Measurements from ENCODE around the gene SPATA13. TPM values are rescaled to one million over a fixed set of nuclear protein-coding genes. Genes with fewer than 3 reads are reported as not detected.
"Not testable (repeated sequence)": the region's sequence is repeated elsewhere in the genome, so short reads cannot be mapped to it uniquely, and the experiment has no call there.

SPATA13 gene
- total RNA-seq, 3 donors from 2014 or later = 6.6 to 84.7 (median 58.7) TPM

DNA sequence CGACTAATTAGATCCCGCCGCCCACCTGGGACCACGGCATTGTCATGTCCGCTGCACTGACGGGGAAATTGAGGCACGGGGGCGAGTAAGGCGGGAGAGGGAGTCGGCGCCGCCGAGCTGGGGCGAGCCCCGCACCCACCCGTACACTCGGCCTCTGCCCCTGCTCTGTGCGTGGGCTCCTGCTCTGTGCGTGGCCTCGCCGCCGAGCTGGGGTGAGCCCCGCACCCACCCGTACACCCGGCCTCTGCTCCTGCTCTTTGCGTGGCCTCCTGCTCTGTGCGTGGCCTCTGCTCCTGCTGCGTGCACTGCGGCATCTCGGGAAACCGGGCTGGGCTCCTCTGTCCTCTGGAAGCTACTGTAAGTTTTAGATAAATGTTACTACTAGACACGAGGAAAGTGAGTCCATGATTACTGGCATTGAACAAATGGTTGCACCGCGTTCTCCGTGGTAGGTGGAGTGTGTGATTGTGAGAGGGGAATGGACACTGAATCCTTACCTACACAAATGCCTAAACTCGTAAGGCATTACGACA is 148.0 kb downstream of the SPATA13 start:
- no peak overlapping the region for H3K27ac ChIP-seq
- no peaks in the 10 kb centered on the region for H3K36me3 ChIP-seq
- H3K4me1 ChIP-seq = no peaks in the 10 kb centered on the region
- H3K4me3 ChIP-seq = no peak overlapping the region
- no peaks in the 10 kb centered on the region for H3K9me3 ChIP-seq
- DNase-seq (ENCODE audit: low spot score in 2 of 2) = no peak
- no peak for TF ChIP-seq POLR2A (IDR thresholded peaks at IDR 0.05)
- no peak for TF ChIP-seq POLR2AphosphoS5 (IDR thresholded peaks at IDR 0.05)
- TF ChIP-seq, protein P1, sequence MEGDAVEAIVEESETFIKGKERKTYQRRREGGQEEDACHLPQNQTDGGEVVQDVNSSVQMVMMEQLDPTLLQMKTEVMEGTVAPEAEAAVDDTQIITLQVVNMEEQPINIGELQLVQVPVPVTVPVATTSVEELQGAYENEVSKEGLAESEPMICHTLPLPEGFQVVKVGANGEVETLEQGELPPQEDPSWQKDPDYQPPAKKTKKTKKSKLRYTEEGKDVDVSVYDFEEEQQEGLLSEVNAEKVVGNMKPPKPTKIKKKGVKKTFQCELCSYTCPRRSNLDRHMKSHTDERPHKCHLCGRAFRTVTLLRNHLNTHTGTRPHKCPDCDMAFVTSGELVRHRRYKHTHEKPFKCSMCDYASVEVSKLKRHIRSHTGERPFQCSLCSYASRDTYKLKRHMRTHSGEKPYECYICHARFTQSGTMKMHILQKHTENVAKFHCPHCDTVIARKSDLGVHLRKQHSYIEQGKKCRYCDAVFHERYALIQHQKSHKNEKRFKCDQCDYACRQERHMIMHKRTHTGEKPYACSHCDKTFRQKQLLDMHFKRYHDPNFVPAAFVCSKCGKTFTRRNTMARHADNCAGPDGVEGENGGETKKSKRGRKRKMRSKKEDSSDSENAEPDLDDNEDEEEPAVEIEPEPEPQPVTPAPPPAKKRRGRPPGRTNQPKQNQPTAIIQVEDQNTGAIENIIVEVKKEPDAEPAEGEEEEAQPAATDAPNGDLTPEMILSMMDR (IDR thresholded peaks at IDR 0.05) = no peak
- no peaks in the 10 kb centered on the region for H3K27me3 ChIP-seq
- intact Hi-C loops (cut with DNase I; ENCODE audit: low total_unique reads) = no loop called here

DNA sequence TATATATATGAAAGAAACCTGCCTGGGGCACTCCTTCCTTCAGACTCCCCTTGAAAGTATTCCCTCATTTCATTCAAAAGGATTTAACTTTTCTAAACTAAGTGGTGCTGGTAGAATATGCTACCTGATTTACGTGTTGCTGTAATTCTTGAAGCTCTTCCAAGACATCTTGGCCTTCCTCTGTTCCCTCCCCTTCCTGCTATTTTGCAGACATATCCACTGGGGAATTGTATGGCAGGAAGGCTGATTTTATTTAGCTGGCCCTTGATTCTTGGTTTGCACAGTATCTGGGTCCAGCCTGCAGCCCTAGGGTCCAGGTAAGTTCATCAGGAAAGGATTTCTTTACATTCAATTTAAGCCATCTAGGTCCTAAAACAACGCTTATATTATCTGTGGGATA is 148.8 kb downstream of the SPATA13 start, which contains the start of gene C1QTNF9:
Gene C1QTNF9 (plus strand): TSS at position 281 of the 400 bp plus-strand sequence. CDS start 6,424 bp downstream, outside the sequence.
- H3K4me3 ChIP-seq; H3K27ac ChIP-seq; H3K36me3 ChIP-seq; DNase-seq (ENCODE audit: low spot score in 2 of 2); intact Hi-C loops (cut with DNase I; ENCODE audit: low total_unique reads); H3K27me3 ChIP-seq; H3K9me3 ChIP-seq; H3K4me1 ChIP-seq: not testable (repeated sequence)

DNA sequence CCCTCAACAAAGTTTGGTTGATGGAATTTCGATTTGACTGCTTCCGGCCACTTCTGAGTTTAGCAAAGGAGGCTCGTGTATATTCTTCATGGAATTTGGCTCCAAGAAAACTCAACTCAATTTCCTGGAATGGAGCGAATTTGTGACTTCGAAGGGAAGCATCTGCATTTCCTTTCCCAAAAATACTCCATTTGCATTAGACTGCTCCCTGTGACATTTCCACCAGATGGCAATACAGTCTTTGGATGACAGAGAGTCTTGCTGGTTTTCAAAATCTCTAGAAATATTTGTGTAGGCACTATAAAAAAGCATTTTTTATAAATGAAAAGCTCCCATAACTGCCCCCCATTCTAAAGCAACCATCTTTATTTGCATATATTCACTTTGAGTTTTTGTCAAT is 152.9 kb downstream of the SPATA13 start:
- intact Hi-C loops (cut with DNase I; ENCODE audit: low total_unique reads) = no loop called here

DNA sequence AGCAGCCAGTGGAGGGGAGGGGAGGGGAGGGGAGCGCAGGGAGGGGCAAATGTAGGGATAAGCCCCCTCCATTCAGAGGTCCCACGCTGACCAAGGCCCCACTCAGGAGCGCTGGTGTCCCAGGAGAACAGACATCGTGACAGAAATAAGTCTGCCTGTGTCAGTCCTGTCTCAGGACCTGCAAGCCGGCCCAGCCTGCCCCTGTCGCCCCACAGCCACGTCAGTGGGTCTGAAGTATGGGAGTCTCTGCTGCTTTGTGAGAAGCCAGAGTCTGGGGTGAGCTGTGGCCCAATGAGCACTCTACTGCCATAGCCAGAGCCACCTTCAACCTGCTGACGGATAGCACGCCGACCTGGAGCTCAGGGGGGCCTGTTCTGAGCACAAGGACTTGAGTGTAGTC is 157.3 kb downstream of the SPATA13 start:
- intact Hi-C loops (cut with DNase I; ENCODE audit: low total_unique reads); H3K27ac ChIP-seq; H3K36me3 ChIP-seq: not testable (repeated sequence)

More for the DNA sequence above, 152.9 kb downstream of the SPATA13 start:
- Histone ChIP-seq H3K27me3 (no peaks in the 10 kb centered on the region), H3K36me3 (no peaks in the 10 kb centered on the region), H3K9me3 (no peaks in the 10 kb centered on the region), H3K27ac (no peak overlapping the region), H3K4me3 (no peak overlapping the region), H3K4me1 (no peaks in the 10 kb centered on the region)
- TF ChIP-seq POLR2AphosphoS5 (IDR thresholded peaks at IDR 0.05) (no peak), POLR2A (IDR thresholded peaks at IDR 0.05) (no peak)
- TF ChIP-seq, protein P1 (IDR thresholded peaks at IDR 0.05) = no peak
- DNase-seq (ENCODE audit: low spot score in 2 of 2) = no peak

DNA sequence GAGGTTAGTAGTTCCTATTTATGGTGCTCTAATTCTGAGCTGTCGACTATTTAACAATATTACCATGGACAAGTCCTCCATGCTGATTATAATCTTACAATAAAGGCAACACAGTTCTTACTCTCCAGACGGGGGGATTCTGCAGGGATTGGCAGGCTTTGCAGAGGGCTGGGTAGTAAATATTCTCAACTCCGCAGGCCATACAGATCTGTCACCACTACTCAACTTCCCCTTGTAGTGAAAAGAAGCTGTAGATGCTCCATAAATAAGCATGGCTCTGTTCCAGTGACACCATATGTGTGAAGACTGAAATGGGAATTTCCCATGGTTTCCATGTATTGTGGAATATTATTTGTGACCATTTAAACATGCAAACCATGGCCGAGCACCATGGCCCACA is 158.4 kb downstream of the SPATA13 start:
- H3K9me3 ChIP-seq; H3K4me1 ChIP-seq; intact Hi-C loops (cut with DNase I; ENCODE audit: low total_unique reads); H3K4me3 ChIP-seq; H3K36me3 ChIP-seq; H3K27me3 ChIP-seq; H3K27ac ChIP-seq; DNase-seq (ENCODE audit: low spot score in 2 of 2): not testable (repeated sequence)

More for the DNA sequence above, 157.3 kb downstream of the SPATA13 start:
- not testable (repeated sequence) for DNase-seq (ENCODE audit: low spot score in 2 of 2); H3K4me1 ChIP-seq; H3K9me3 ChIP-seq; H3K27me3 ChIP-seq; H3K4me3 ChIP-seq

DNA sequence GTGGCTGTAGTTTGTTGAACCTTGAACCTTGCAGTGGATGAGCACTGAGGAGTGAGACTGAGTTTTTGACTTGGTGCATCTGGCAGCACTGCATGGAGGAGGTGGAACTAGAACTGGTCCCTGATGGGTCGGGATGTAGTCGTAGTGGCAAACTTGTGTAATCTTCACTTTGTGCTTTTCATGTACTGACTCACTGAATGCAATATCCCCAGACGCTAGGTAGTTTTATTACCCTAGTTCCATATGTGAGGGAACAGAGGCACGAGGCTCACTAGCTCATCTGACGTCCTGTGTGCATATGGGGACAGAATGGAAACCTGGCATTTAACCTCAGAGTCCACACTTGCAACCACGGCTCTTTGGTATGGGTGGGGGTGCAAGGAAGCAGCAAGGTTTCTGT is 159.1 kb downstream of the SPATA13 start:
- intact Hi-C loops (cut with DNase I; ENCODE audit: low total_unique reads); H3K27me3 ChIP-seq; H3K36me3 ChIP-seq; H3K4me3 ChIP-seq; DNase-seq (ENCODE audit: low spot score in 2 of 2); H3K27ac ChIP-seq; H3K4me1 ChIP-seq; H3K9me3 ChIP-seq: not testable (repeated sequence)

DNA sequence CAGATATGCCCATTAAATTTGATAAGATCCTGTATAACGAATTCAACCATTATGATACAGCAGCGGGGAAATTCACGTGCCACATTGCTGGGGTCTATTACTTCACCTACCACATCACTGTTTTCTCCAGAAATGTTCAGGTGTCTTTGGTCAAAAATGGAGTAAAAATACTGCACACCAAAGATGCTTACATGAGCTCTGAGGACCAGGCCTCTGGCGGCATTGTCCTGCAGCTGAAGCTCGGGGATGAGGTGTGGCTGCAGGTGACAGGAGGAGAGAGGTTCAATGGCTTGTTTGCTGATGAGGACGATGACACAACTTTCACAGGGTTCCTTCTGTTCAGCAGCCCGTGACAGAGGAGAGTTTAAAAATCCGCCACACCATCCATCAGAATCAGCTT is 160.9 kb downstream of the SPATA13 start:
- intact Hi-C loops (cut with DNase I; ENCODE audit: low total_unique reads); H3K4me3 ChIP-seq: not testable (repeated sequence)

DNA sequence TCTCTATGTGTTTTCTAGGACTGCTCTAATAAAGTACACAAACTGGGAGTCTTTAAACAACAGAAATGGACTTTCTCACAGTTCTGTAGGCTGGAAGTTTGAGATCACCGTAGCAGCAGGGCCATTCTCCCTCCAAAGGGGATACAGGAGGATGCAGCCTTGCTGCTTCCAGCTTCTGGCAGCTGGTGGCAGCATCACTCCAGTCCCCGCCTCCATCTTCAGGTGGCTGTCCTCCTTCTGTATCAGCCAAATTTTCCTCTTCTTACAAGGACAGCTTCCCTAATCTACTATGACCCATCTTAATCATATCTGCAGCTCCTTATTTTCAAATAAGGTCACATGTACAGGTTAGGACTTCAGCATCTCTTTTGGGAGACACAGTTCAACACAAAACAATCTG is 161.9 kb downstream of the SPATA13 start:
- DNase-seq (ENCODE audit: low spot score in 2 of 2); H3K4me1 ChIP-seq; H3K27ac ChIP-seq; H3K9me3 ChIP-seq; H3K4me3 ChIP-seq; H3K27me3 ChIP-seq; intact Hi-C loops (cut with DNase I; ENCODE audit: low total_unique reads); H3K36me3 ChIP-seq: not testable (repeated sequence)

More for the DNA sequence above, 160.9 kb downstream of the SPATA13 start:
- not testable (repeated sequence) for H3K27me3 ChIP-seq; H3K27ac ChIP-seq; H3K36me3 ChIP-seq; H3K9me3 ChIP-seq; H3K4me1 ChIP-seq; DNase-seq (ENCODE audit: low spot score in 2 of 2)
